Breast epithelium (tissue), 4 donors: ENCODE results near the gene PRPF18. TPM values are rescaled to one million over a fixed set of nuclear protein-coding genes. Genes with fewer than 3 reads are reported as not detected.
"Not testable (repeated sequence)": the region's sequence is repeated elsewhere in the genome, so short reads cannot be mapped to it uniquely, and the experiment has no call there.

Source experiments
- DNase-seq, 2 donors: peaks; one replicate each; pipeline ENCODE4 v3.0.0-alpha.2; 2019; ENCODE audit warnings: low spot score in 2 of 2
- H3K27ac ChIP-seq, 2 donors: fragments of 200-600 bp; sonication (generic) in 1 of 2; one replicate each; pipeline ENCODE4 v1.5.1; 2016 to 2019; ENCODE audit warnings: mild to moderate bottlenecking in 1 of 2
- H3K27me3 ChIP-seq, 2 donors: fragments of 200-600 bp; sonication (generic) in 1 of 2; one replicate each; pipeline versions ENCODE4 v1.5.1 to v1.6.0; 2017 to 2019; ENCODE audit warnings: control low read depth in 1 of 2, mild to moderate bottlenecking in 1 of 2
- H3K36me3 ChIP-seq: fragments of 200-600 bp; one replicate; pipeline ENCODE4 v1.5.1; 2019
- H3K4me1 ChIP-seq, 2 donors: fragments of 200-600 bp; sonication (generic); one replicate each; pipeline ENCODE4 v1.5.1; 2016 to 2019; ENCODE audit warnings: control low read depth in 1 of 2
- H3K4me3 ChIP-seq, 3 donors: fragments of 200-600 bp; sonication (generic); 1 replicate in 2 of 3; 2 replicates in 1 of 3; pipeline ENCODE4 v1.5.1; 2016 to 2019; ENCODE audit warnings: mild to moderate bottlenecking in 3 of 3, moderate library complexity in 2 of 3
- H3K9me3 ChIP-seq, 2 donors: fragments of 200-600 bp; sonication (generic) in 1 of 2; one replicate each; pipeline ENCODE4 v1.5.1; 2016 to 2019; ENCODE audit warnings: control low read depth in 1 of 2
- CTCF ChIP-seq, 3 donors: fragments of 450-650 bp; IDR thresholded peaks; one replicate each; pipeline ENCODE4 v1.5.1; 2016 to 2017; ENCODE audit warnings: antibody characterized with exemption in 3 of 3, mild to moderate bottlenecking in 3 of 3, moderate library complexity in 3 of 3
- POLR2A ChIP-seq: fragments of 450-650 bp; IDR thresholded peaks from one replicate; pipeline ENCODE4 v1.6.1; 2016; ENCODE audit warnings: antibody characterized with exemption, mild to moderate bottlenecking, moderate library complexity
- POLR2AphosphoS5 ChIP-seq, 3 donors: sonication (generic); formaldehyde crosslinking; IDR thresholded peaks; one replicate each; pipeline ENCODE4 v1.6.1; 2017; ENCODE audit warnings: antibody characterized with exemption in 3 of 3
- intact Hi-C: fragments of 100-400 bp; cut with DNase I; formaldehyde crosslinking; loops from one replicate; pipeline ENCODE4 v1.15.1; 2023; ENCODE audit warnings: low total_unique reads
- total RNA-seq, 3 donors: library from RNA; depleted of rRNA; stranded (reverse); fragments of >200 nt; gene quantifications; one replicate each; pipeline ENCODE4 v1.1.0, GENCODE V29; 2016

PRPF18 gene
- 10 to 100 TPM; 29.6 to 48.6 (median 36.7) TPM for total RNA-seq

GRCh38 chr10:13586676-13587355 is at the start of gene PRPF18:
PRPF18 (plus strand) TSS chr10:13586965; CDS start chr10:13587087, 122 bp downstream.
- peaks cover 0 to 7% of the 10 kb centered on the region in 2 donors for H3K4me1 ChIP-seq
- intact Hi-C loops = loop anchor here (2.0 to 5.0 kb wide), 2 partner anchors 26 to 1075 kb away; no protein-coding TSS in a partner anchor
- peak within 1 kb of the TSS; percentile 65 to 70 for H3K27ac ChIP-seq
- H3K9me3 ChIP-seq = no peaks in the 10 kb centered on the region
- H3K27me3 ChIP-seq = no peaks in the 10 kb centered on the region
- peak within 1 kb of the TSS; percentile 86 to 92 (median 89) for H3K4me3 ChIP-seq
- DNase-seq = peak; percentile 90 to 93
- TF ChIP-seq POLR2AphosphoS5 (IDR thresholded peaks at IDR 0.05) (peak; percentile 46 to 79 (median 70)), CTCF (IDR thresholded peaks at IDR 0.05) (peak; percentile 77 to 94 (median 88)), POLR2A (no peak)
- no peaks in the 10 kb centered on the region for H3K36me3 ChIP-seq

- H3K36me3 ChIP-seq, H3K4me1 ChIP-seq, H3K27me3 ChIP-seq, intact Hi-C loops, H3K9me3 ChIP-seq, H3K4me3 ChIP-seq, H3K27ac ChIP-seq, DNase-seq: not testable (repeated sequence)
These were observed 48.8 kb upstream of the PRPF18 start for GRCh38 chr10:13537985-13538384.

- no peak overlapping the region for H3K27ac ChIP-seq
- no peaks in the 10 kb centered on the region for H3K27me3 ChIP-seq
- H3K4me3 ChIP-seq = no peak overlapping the region
- intact Hi-C loops = no loop called here
- DNase-seq = no peak
- H3K36me3 ChIP-seq = no peaks in the 10 kb centered on the region
- H3K9me3 ChIP-seq = no peaks in the 10 kb centered on the region
- no peak for TF ChIP-seq POLR2A
- no peak for TF ChIP-seq CTCF (IDR thresholded peaks at IDR 0.05)
- no peaks in the 10 kb centered on the region for H3K4me1 ChIP-seq
These were observed 44.2 kb upstream of the PRPF18 start for GRCh38 chr10:13542533-13542932.

GRCh38 chr10:13550802-13551201 is 36.0 kb upstream of the PRPF18 start:
- intact Hi-C loops = no loop called here
- no peak overlapping the region for H3K4me3 ChIP-seq
- peaks cover 0 to 9% of the 10 kb centered on the region in 2 donors for H3K9me3 ChIP-seq
- TF ChIP-seq CTCF (IDR thresholded peaks at IDR 0.05) (no peak), POLR2AphosphoS5 (IDR thresholded peaks at IDR 0.05) (no peak), POLR2A (no peak)
- no peak overlapping the region for H3K27ac ChIP-seq
- no peaks in the 10 kb centered on the region for H3K27me3 ChIP-seq
- DNase-seq = no peak
- no peaks in the 10 kb centered on the region for H3K36me3 ChIP-seq
- no peaks in the 10 kb centered on the region for H3K4me1 ChIP-seq

- TF ChIP-seq CTCF (IDR thresholded peaks at IDR 0.05) (no peak), POLR2A (no peak), POLR2AphosphoS5 (IDR thresholded peaks at IDR 0.05) (no peak)
- Histone ChIP-seq H3K4me3 (no peak overlapping the region), H3K27me3 (no peaks in the 10 kb centered on the region), H3K9me3 (peaks cover 0 to 3% of the 10 kb centered on the region in 2 donors), H3K36me3 (no peaks in the 10 kb centered on the region), H3K4me1 (no peaks in the 10 kb centered on the region), H3K27ac (no peak overlapping the region)
- DNase-seq = no peak
- intact Hi-C loops = no loop called here
These were observed 30.8 kb upstream of the PRPF18 start for GRCh38 chr10:13555884-13556510.
